ENCODE results near the gene SEZ6. TPM values are rescaled to one million over a fixed set of nuclear protein-coding genes. Genes with fewer than 3 reads are reported as not detected.

SEZ6 gene, protein sequence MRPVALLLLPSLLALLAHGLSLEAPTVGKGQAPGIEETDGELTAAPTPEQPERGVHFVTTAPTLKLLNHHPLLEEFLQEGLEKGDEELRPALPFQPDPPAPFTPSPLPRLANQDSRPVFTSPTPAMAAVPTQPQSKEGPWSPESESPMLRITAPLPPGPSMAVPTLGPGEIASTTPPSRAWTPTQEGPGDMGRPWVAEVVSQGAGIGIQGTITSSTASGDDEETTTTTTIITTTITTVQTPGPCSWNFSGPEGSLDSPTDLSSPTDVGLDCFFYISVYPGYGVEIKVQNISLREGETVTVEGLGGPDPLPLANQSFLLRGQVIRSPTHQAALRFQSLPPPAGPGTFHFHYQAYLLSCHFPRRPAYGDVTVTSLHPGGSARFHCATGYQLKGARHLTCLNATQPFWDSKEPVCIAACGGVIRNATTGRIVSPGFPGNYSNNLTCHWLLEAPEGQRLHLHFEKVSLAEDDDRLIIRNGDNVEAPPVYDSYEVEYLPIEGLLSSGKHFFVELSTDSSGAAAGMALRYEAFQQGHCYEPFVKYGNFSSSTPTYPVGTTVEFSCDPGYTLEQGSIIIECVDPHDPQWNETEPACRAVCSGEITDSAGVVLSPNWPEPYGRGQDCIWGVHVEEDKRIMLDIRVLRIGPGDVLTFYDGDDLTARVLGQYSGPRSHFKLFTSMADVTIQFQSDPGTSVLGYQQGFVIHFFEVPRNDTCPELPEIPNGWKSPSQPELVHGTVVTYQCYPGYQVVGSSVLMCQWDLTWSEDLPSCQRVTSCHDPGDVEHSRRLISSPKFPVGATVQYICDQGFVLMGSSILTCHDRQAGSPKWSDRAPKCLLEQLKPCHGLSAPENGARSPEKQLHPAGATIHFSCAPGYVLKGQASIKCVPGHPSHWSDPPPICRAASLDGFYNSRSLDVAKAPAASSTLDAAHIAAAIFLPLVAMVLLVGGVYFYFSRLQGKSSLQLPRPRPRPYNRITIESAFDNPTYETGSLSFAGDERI
- polyA plus RNA-seq (ENCODE audit: insufficient read depth in 1 of 5, insufficient read length in 5 of 5, low replicate concordance in 1 of 5), result under 1 TPM; 0.35 to 0.64 (median 0.59) TPM
- long read RNA-seq, donor 1, result 0 reads
- long read RNA-seq, donor 2, result 0 reads
- long read RNA-seq, donor 3, result 0 reads
- long read RNA-seq, donor 4, result 0 reads
- long read RNA-seq, donor 5, result 0 reads
- long read RNA-seq, donor 6, result 0 reads
- long read RNA-seq, donor 7, result 0 reads
- long read RNA-seq, donor 8, result 0 reads

DNA sequence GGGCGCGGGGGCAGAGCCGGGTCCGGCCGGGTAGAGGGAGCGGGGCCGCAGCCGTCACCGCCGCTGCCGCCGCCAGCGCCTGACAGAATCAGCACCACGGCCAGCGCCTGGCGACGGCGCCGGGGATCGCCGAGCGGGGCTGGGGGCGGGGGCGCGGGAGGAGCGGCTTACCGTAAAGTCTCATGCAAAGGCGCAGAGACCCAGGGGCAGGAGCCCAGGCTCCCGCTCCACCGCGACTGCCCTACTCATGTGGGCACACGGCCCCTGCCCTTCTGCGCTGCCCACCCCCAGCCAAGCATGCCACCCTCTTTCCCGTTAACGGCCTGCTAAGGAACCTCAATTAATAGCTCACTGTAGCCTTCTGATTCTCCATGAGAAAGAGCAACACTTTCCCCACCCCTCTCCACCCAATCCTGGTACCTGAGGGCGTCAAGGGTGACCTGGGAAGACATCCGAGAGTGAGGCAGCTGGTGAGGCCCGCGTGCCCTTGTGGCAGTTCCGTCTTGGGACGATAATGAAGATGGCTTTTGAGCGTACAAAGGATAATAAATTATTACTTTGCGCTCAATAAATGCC, at the start of gene SEZ6:
TSS of gene SEZ6 (minus strand) at position 98 of the 576 bp plus-strand sequence. CDS start 164 bp downstream, outside the sequence.
- DNase-seq, result peak; percentile 71 to 78

DNA sequence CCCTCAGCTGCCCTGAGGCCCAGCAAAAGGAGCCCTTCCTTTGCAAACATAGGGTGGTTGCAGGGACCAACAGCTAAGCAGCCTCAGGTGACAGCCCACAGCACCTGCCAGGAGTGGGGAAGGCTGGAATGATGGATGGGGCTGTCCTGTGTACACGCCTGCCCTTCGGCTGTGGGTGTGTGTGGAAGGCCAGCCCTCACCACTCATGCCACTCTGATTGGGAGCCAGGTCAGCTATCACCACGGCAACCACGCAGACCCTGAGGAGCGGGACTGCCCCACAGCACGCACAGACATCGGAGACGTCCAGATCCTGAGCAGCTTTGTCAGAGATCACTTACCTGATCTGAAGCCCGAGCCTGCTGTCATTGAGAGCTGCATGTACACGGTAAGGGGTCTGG, 49.0 kb upstream of the SEZ6 start:
- DNase-seq, result no peak

DNA sequence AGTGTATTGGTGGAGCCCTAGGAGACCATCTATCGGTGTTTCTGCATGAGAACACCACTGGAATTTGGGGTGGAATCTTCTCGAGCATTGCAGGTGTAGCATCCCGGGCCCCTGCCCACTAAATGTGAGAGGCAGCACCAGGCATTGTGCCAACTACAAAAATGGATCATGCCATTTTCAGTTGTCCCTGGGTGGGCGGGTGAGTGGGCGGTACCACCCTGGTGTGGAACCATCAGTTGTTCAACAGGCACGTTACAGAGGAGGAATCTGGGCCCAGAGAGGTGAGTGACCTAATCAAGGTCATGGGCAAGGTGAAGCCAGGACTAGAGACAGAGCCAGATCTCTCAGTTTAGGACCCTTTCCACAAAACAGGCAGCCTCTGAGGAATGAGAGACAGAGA, 45.9 kb upstream of the SEZ6 start:
- no peak for DNase-seq

DNA sequence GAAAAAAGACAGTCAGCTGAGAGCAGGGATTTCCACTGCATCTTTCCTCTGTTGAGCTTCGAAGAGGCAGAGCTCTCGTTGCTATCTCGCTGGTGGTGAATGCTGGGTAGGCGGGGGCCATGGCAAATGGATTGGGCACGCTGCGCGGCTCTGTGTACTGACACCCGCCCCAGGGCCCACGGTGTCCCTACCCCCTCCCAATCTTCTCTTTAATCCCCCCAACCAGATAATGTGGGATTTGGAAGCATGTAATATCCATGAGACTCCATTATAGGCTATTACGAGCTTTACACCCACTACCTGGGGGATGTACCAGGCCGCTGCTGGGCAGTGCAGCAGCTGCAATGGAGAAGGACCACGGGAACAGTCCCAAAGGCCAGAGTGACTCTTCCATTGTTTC, 45.4 kb upstream of the SEZ6 start:
- no peak for DNase-seq

DNA sequence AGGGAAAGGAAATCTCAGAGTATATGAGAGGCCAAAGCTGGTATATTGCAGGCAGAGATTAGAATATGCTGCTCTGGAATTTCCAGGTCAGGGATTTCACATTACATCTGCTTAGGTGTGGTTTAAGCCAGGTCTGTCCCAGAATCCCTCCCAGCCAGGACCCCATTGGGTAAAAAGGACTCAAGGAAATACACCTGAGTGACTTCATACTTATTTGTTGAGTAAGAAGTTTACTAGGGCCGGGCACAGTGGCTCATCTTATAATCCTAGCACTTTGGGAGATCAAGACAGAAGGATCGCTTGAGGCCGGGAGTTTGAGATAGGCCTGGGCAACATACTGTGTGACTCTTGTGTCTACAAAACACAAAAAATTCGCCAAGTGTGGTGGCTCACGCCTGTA, 44.3 kb upstream of the SEZ6 start:
- no peak for DNase-seq

DNA sequence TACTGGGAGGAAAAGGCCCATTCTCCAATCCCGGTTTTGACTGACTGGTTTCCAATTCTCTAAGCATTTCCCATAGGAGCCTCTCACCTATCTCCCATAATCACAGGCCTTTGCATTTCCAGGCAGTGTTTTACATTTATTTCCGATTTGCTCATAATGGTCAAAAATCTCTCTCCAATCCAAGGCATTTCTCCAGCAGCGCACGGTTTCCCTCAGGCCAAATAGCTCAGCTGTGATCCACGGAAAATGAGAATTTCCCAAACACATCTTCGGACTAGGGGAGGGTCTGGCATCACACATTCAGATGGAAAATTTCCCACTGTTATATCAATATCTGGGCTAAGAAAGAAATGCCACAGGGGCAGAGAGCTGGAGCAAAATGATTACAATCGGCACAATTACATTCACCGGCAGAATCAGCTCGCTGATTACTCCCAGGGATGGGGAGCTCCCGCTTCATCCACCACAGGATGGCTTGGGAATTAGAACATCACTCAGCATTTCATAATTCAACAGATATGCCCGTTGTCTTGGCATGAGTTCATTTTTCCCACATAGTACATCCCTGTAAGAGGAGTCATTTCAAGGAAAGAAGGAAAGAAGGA, 43.8 kb upstream of the SEZ6 start:
- no peak for DNase-seq

DNA sequence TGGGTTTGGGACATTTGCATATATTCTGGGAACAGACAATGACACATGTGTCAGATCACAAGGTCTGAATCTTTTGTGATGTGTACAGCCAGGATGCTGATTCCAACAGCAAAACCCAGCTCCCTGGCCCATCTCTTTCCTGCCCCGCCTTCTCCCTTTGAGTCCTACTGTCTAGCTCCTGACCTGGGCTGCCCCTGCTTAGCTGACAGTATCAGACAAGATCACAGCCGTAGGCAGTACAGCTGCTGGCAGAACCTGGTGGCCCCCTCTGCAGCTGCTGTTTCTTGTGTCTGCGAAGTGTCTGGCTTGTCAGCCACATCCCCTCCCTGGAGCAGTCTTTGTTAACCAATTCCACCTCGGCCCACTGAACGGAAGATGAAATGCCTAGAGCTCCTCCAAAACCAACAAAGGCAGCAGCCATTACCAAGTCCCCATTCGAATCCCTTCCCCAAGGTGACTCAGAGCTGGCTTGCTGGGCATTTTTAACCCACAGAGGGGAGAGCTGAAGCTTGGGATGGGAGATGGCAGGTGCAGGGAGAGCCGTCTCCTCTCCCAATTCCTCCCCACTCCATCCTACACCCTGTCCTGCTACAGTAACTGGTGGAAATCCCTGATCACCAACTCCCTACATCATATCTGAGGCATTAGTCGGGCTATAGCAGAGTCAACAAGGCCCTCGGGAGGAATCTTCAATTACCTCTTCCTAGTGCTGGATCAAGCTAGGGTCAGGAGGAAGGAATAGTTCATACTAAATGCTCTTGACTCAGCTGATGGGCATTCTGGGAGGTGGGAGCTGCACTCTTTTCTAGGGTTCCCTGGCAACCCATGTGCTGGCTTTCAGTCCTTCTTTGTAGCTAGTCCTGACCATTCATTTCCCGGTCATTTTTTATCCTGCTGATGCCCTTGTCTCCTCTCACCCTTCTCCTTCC, 42.9 kb upstream of the SEZ6 start:
- no peak for DNase-seq

DNA sequence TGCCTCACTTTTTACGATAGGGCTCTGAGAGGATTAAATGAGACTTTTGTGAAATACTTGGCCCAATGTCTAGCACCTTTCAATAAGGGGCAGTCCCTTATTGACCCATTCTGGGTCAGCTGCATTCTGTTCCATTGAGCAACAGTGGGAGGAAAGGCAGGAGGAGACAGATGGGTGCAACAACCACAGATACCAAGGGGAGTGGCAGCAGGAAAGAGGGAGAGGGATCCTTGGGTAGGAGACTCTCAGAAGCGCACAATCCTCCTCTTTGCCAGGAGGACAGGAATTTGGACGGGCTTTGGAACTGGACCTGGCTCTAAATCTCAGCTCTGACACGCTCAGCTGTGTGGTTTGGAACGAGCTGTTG, 40.6 kb upstream of the SEZ6 start:
- DNase-seq, result no peak

DNA sequence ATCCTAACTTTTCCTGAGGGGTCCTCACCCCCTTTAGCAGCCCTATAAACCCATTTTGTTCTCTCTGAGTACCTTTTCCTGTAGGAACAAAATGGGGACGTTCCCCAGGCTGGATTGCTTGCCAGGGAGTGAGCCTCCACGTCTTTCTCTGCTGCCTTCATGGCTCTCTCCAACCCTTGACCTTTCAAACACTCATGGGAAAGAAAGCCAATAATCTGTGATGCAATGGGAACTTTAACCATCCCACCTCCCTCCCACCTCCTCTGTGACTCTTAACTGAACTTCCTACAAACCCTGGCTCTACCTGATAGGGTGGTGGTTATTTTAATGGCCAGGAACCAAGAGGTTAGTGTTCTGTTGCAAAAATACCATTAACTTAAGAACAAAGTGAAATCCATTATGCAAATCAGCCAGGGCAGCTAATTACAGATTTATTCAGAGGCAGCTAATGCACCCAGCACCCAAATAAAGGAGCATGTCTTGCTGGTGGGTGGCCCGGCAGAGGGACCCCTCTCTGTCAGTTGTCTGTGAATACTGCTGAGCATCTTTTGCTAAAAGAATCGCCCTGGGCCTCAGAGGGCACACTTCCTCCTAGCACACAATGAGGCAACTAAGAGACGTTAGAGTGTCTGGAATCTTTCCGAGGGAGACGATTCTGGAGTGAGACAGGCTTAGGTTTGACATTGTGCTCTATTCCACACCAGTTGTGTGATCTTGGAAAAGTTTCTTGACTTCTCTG, 40.1 kb upstream of the SEZ6 start:
- DNase-seq, result no peak

DNA sequence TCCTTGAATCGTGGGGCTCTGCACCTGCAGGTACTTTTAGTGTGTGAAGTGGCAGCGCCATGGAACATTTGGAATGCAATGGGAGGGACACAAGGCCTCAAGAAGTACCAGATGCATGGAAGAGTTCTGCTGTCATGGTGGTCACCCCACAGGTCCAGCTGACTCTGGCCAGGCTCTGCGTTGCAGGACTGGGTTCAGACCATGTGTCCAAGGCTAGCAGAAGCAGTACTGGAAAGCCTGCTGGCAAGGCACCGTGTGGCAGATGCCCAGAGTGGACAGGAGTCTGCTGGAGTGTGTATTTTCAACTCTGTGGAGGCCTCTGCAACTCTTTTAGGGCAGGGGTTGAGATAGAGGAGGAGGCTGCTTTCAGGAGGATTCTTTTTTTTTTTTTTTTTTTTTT, 39.2 kb upstream of the SEZ6 start:
- no peak for DNase-seq

DNA sequence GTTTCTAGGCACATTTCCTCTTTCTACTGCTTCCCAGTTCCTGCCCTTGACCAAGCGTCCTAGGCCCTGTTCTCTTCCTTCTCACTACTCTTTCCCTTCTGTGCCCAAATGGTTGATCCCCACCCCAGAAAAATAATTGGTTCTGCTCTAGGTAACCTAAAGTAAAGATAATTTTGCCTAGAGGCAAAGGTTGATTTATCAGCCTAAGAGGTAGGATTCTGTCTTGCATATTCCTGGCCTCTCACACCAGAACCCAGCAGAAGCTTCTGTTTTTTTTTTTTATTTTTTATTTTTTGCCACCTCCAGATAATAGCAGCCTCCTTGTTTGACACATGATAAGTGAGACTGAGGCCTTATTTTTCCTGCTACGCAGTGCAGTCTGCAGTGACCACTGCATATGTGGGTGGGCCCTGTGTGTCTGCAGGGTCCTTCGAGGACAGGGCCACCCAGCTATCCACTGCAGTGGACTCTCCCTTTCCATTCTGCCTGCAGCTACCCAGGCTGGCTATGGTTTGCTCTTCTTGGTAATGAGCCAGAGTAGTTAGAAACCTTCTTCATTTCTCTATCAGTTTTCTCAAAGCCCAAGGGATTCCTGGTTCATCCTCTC, 37.8 kb upstream of the SEZ6 start:
- no peak for DNase-seq

DNA sequence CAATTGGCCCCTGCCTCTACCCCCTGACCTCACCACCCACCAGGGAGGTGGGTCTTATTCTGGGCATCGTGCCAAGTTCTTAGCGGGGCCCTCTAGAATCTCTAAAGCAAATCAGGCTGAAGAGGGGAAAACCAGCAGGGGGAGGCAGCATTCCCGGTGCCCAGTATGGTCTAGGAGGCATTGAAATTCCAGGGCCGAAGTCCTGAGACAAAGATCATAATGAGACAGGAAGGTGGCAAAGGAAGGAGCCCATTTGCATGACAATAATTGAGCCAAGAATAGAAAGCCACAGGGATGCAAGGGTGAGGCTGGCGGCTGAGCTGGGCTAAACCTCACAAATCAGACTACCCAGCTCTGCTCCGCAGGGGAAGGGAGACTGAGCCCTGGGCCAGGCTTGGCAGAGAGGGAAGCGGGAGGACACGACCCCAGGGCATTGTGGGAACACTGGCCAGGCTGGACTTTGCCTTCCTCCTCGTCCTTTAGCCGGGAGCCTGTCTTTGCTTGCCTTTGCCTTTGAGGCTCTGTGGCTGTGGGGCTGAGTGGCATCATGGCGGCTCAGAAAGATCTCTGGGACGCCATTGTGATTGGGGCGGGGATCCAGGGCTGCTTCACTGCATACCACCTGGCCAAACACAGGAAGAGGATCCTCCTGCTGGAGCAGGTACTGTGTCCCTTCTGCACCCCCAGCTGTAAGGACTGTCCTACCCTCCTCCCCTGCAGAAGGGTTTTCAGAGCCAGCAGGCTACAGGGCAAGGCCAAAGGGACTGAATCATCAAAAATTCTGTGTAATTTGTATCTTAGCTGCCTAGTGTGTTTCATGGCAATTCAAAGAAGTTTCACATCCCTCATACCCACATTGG, 37.1 kb upstream of the SEZ6 start, which contains the start of gene PIPOX:
TSS of gene PIPOX (plus strand) at position 463 of the 860 bp plus-strand sequence. CDS start at position 548, 85 bp downstream.
- peak; percentile 72 to 78 for DNase-seq

DNA sequence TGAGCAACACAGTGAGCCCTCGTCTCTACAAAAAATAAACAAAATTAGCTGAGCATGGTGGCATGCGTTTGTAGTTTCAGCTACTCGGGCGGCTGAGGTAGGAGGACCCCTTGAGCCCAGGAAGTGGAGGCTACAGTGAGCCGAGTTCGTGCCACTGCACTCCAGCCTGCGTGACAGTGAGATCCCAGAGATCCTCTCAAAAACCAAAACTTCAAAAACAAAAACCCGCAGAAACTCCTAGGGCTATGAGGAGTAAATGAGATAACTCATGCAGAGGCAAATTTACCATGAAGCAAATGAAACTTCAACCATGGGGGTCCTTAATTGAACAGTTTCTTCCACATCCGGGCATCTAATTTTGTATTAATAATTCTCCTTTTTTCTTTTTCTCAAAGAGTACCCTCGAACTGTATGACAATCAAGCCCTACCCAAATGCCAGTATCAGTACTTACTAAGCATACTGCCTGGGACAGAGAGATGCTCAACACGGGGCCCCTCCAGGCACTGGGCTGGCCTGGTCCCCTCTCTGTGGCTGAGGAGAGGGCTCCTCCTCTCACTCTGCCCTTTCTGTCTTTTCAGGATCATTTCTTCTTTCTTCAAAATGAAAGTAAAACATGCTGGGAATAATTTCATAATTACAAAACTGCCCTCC, 36.3 kb upstream of the SEZ6 start:
- no peak for DNase-seq

DNA sequence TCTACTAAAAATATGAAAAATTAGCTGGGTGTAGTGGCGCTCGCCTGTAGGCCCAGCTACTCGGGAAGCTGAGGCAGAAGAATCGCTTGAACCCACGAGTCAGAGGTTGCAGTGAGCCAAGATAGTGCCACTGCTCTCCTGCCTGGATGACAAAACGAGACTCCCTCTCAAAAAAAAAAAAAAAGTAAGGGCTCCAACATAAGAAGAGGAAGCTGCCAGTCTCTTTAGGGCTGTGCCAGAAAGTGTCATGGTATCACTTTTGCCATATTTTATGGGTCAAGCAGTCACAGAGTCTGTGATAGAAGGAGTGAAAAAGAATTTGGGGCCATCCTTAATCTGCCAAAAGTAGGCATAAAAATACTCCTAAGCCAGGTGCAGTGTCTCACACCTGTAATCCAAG, 35.7 kb upstream of the SEZ6 start:
- DNase-seq, result no peak

DNA sequence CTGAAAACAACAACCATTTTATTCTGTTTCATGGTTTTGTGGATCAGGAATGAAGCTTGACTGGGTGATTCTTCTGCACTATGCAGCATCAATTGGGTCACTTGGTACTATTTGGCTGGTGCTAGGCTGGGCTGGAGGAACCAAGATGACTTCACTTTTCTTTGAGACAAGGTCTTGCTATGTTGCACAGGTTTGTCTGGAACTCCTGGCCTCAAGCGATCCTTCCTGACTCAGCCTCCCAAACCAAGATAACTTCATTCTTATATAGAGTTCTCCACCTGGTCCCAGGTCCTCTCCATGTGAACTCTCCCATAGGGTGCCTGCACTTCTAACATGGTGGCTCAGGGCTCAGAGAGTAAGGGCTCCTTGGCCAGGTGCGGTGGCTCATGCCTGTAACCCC, 35.3 kb upstream of the SEZ6 start:
- DNase-seq, result no peak

DNA sequence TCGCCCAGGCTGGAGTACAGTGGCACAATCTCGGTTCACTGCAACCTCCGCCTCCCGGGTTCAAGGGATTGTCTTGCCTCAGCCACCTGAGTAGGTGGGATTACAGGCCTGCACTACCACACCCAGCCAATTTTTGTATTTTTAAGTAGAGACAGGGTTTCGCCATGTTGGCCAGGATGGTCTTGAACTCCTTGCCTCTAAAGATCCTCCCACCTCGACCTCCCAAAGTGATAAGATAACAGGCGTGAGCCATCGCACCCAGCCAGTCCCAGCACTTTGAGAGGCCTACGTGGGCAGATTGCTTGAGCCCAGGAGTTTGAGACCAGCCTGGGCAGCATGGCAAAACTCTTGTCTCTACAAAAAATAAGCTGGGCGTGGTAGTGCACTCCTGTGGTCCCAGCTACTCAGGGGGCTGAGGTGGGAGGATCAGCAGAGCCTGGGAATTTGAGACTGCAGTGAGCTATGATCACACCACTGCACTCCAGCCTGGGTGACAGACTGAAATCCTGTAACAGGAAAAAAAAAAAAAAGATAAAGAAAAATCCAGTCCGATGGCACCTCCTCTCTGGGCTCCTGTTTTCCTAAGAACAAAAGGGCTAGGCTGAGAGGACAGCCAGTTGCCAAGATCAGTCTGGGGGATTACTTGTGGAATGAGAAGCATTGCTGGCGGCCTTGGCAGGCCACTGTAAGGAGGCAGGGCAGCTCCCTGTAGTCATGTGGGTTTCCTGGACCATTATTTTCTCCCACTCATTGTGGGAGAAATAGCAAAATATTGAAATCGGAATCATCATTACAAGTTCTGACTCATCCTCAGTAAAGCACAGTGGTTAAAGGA, 34.1 kb upstream of the SEZ6 start:
- DNase-seq, result no peak
